ENCODE data around the gene CLDN25. TPM values are rescaled to one million over a fixed set of nuclear protein-coding genes. Genes with fewer than 3 reads are reported as not detected.

Gene CLDN25
- not detected for total RNA-seq

DNA sequence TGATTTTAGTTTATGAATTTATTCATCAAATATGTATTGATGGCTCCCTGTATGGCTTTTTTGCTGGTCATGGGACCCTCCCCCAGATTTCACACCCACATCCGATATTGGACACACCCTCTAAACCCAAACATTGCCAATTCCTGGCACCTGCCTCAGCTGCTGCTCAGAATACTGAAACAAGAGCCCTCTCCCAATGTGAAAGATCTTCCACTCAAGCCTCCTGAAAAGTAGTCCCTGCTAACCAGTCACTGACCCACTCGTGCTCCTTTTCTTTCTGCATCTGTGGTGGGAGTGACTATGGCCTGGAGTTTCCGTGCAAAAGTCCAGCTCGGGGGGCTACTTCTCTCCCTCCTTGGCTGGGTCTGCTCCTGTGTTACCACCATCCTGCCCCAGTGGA, at the start of gene CLDN25:
Gene CLDN25 (plus strand): TSS at position 301 of the 400 bp plus-strand sequence. CDS start 0 bp downstream, at position 301.

DNA sequence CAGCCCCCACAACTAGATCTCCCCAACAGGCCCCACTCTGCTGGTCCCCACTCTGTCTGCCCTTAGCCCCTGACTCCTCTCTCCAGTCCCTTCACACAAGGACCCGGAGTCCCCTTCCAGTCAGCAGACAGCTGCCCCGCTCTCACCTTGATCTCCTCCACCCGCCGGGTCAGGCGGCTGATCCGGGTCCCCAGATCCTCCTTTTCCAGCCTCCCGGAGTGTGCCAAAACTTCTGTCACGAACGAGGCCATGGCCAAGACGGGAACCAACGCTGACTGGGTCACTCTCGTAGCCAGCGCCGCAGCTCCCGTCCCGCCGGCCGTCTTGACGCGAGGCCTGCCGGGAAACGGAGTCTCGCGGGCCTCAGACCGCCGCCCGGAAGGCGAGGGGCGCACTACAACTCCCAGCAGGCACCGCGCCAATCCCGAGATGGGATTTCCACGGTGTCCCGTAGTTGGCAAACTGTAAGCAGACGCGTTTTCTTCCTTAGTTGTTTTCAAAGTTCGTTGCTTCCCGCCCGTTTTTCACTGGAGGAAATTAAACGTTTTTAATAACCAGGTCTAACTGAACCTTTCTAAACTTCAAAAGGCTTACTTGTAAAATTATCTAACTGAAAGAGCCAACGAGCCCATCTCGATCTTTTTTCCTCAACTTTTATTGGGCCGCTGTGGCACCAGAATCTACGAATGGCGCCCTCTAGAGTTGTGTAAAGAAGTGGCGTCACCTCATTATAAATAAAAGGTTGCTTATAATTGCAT, 6.0 kb upstream of the CLDN25 start, which contains the start of gene ZW10:
Gene ZW10 (minus strand): TSS at position 277 of the 758 bp plus-strand sequence. CDS start 26 bp downstream, at position 251.

Other genes with a start within 250 kb of the CLDN25 start
- gene TMPRSS5, start 73.5 kb upstream of the CLDN25 start, total RNA-seq = 5.1 TPM
- gene ZW10, start 6.1 kb upstream of the CLDN25 start, total RNA-seq = 25.2 TPM
- gene USP28, start 95.8 kb downstream of the CLDN25 start, total RNA-seq = 62.9 TPM
- gene HTR3B, start 125.0 kb downstream of the CLDN25 start, total RNA-seq = not detected
- 0.16 TPM for gene HTR3A, start 195.3 kb downstream of the CLDN25 start, total RNA-seq

Measured in camera-type eye (tissue), 1 donor.